GM21381 (cell line): ENCODE measurements around the gene SLC44A1.

ENCODE experiments used
- ATAC-seq: cut with Tn5 transposase; IDR thresholded peaks from one replicate; pipeline ENCODE4 v1.9.1; 2021; ENCODE audit warnings: mild to moderate bottlenecking, moderate library complexity; ENCODE audit not compliant: unreplicated experiment

Gene SLC44A1

GRCh38 chr9:105455836-105456475, 211.5 kb downstream of the SLC44A1 start:
- ATAC-seq = no peak

- no peak for ATAC-seq
Observed at GRCh38 chr9:105457560-105458294, 213.3 kb downstream of the SLC44A1 start.

- no peak for ATAC-seq
Observed at GRCh38 chr9:105458404-105458803, 214.0 kb downstream of the SLC44A1 start.

- no peak for ATAC-seq
Observed at GRCh38 chr9:105459336-105459735, 214.9 kb downstream of the SLC44A1 start.

GRCh38 chr9:105466898-105467455, 222.5 kb downstream of the SLC44A1 start:
- no peak for ATAC-seq

GRCh38 chr9:105468875-105469274, 224.4 kb downstream of the SLC44A1 start:
- ATAC-seq = no peak

GRCh38 chr9:105473221-105473620, 228.8 kb downstream of the SLC44A1 start:
- ATAC-seq = no peak

- no peak for ATAC-seq
Observed at GRCh38 chr9:105475302-105475701, 230.9 kb downstream of the SLC44A1 start.

- ATAC-seq = no peak
Observed at GRCh38 chr9:105479846-105480245, 235.4 kb downstream of the SLC44A1 start.

- peak; percentile 85 for ATAC-seq
Observed at GRCh38 chr9:105483618-105484017, 239.2 kb downstream of the SLC44A1 start.

- ATAC-seq = no peak
Observed at GRCh38 chr9:105484226-105484625, 239.8 kb downstream of the SLC44A1 start.

- no peak for ATAC-seq
Observed at GRCh38 chr9:105485131-105485530, 240.7 kb downstream of the SLC44A1 start.
